ENCODE results near the gene LDB1. TPM values are rescaled to one million over a fixed set of nuclear protein-coding genes. Genes with fewer than 3 reads are reported as not detected.

LDB1 gene
- total RNA-seq, 1 experiment from 2014 or later, result 63.9 TPM

- BruUV-seq (replicated peaks), result no TSS peak
- H3K4me3 ChIP-seq (replicated peaks in 1 of 2; ENCODE audit: low read depth in 1 of 2, low read length in 2 of 2), result no peak overlapping the region
- no peak overlapping the region for H3K9ac ChIP-seq (ENCODE audit: low read length)
- H4K20me1 ChIP-seq (ENCODE audit: insufficient read depth), result no peaks in the 10 kb centered on the region; the same call in 1 of the 2 replicates
- no peaks in the 10 kb centered on the region for H3K9me3 ChIP-seq (ENCODE audit: control insufficient read depth in 1 of 2, insufficient read depth in 1 of 2, low read depth in 1 of 2, low read length in 2 of 2)
- no peak for TF ChIP-seq POLR2AphosphoS5 (IDR thresholded peaks at IDR 0.05; ENCODE audit: low read depth, low read length)
- TF ChIP-seq, protein P1, sequence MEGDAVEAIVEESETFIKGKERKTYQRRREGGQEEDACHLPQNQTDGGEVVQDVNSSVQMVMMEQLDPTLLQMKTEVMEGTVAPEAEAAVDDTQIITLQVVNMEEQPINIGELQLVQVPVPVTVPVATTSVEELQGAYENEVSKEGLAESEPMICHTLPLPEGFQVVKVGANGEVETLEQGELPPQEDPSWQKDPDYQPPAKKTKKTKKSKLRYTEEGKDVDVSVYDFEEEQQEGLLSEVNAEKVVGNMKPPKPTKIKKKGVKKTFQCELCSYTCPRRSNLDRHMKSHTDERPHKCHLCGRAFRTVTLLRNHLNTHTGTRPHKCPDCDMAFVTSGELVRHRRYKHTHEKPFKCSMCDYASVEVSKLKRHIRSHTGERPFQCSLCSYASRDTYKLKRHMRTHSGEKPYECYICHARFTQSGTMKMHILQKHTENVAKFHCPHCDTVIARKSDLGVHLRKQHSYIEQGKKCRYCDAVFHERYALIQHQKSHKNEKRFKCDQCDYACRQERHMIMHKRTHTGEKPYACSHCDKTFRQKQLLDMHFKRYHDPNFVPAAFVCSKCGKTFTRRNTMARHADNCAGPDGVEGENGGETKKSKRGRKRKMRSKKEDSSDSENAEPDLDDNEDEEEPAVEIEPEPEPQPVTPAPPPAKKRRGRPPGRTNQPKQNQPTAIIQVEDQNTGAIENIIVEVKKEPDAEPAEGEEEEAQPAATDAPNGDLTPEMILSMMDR (IDR thresholded peaks at IDR 0.05 in 2 of 3, conservative IDR thresholded peaks at IDR 0.05 in 1 of 3; ENCODE audit: borderline replicate concordance in 1 of 3, insufficient read depth in 1 of 3, low read depth in 2 of 3, low read length in 2 of 3), result peak in 2 of 3 experiments; percentile 46 to 63; a peak in 4 of 6 replicates
- peaks cover 32 to 40% of the 10 kb centered on the region in 2 experiments for H3K36me3 ChIP-seq (ENCODE audit: control insufficient read depth in 1 of 2, insufficient read depth in 2 of 2, low read length in 2 of 2)
- no peaks in the 10 kb centered on the region for H3K27me3 ChIP-seq (ENCODE audit: insufficient read depth, low read length)
- no peak overlapping the region for H2AFZ ChIP-seq (ENCODE audit: low read depth, low read length, poor library complexity, severe bottlenecking)
- H3K4me1 ChIP-seq (ENCODE audit: control insufficient read depth in 1 of 2, insufficient read depth in 2 of 2, low read length in 2 of 2), result peaks cover 39 to 43% of the 10 kb centered on the region in 2 experiments
- peaks cover 57% of the 10 kb centered on the region for H3K79me2 ChIP-seq (ENCODE audit: insufficient read depth, low read length)
- H3K4me2 ChIP-seq (ENCODE audit: low read length), result peak overlapping the region; percentile 94
- intact Hi-C loops (cut with micrococcal nuclease), result no loop called here
- H3K27ac ChIP-seq (ENCODE audit: low read depth, low read length), result no peak overlapping the region
- H3K9me2 ChIP-seq (ENCODE audit: insufficient read depth), result no peaks in the 10 kb centered on the region
- ATAC-seq, result no peak
- POLR2A ChIA-PET, result interaction anchor here (0.9 to 1.4 kb wide), 2 partner anchors 10 to 41 kb away, joined by 3 to 5 read pairs; no protein-coding TSS in a partner anchor
- RAD21 ChIA-PET (ENCODE audit: low non-redundant PET in 1 of 2, low total read pairs in 2 of 2, uncharacterized antibody in 2 of 2, unreplicated experiment in 2 of 2), result no interaction called here
- CTCF ChIA-PET, result interaction anchor here (0.8 to 4.1 kb wide), 3 partner anchors 12 to 31 kb away, joined by 3 to 48 read pairs (median 3); partner anchors contain the start of gene PPRC1
- no peak for DNase-seq (ENCODE audit: low read depth, low spot score)
These were observed 7.9 kb downstream of the LDB1 start for GRCh38 chr10:102112210-102112817.

DNA sequence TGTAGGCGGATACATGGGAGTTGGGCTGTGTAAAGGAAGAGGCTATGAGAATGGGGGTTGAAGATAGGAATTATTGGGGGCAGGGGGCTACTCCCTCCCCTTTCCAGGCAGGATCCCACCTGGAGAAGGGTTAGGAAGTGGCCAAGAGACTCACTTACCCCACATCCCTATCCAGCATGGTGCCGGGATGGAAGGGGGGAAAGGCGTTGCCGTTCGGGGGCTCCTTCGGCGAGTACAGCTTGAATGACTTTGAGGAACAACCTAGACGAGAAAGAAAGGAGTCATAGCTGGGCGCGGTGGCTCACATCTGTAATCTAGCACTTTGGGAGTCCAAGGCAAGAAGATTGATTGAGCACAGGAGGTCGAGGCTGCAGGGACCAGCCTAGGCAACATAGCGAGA, 8.9 kb downstream of the LDB1 start:
- peaks cover 32 to 41% of the 10 kb centered on the region in 2 experiments for H3K36me3 ChIP-seq (ENCODE audit: control insufficient read depth in 1 of 2, insufficient read depth in 2 of 2, low read length in 2 of 2)
- TF ChIP-seq SIN3A (IDR thresholded peaks at IDR 0.05; ENCODE audit: low read depth) (no peak), MAX (IDR thresholded peaks at IDR 0.05) (no peak), ZNF274 (IDR thresholded peaks at IDR 0.05; ENCODE audit: low read depth, low read length) (no peak)
- no peak overlapping the region; the same call in 1 of the 2 replicates for H3K27ac ChIP-seq (ENCODE audit: low read depth, low read length)
- ChIA-PET POLR2A (no interaction called here), RAD21 (ENCODE audit: low non-redundant PET in 1 of 2, low total read pairs in 2 of 2, uncharacterized antibody in 2 of 2, unreplicated experiment in 2 of 2) (no interaction called here), CTCF (interaction anchor here (4.1 kb wide), 1 partner anchor 11 kb away, joined by 48 read pairs; no protein-coding TSS in a partner anchor)
- H3K4me3 ChIP-seq (replicated peaks in 1 of 2; ENCODE audit: low read depth in 1 of 2, low read length in 2 of 2), result no peak overlapping the region
- H3K79me2 ChIP-seq (ENCODE audit: insufficient read depth, low read length), result peaks cover 46% of the 10 kb centered on the region
- no peak overlapping the region for H2AFZ ChIP-seq (ENCODE audit: low read depth, low read length, poor library complexity, severe bottlenecking)
- ATAC-seq (no peak), DNase-seq (ENCODE audit: low read depth, low spot score) (no peak)
- no peaks in the 10 kb centered on the region; the same call in 1 of the 2 replicates for H4K20me1 ChIP-seq (ENCODE audit: insufficient read depth)
- intact Hi-C loops (cut with micrococcal nuclease), result no loop called here
- H3K9ac ChIP-seq (ENCODE audit: low read length), result no peak overlapping the region
- no peaks in the 10 kb centered on the region for H3K27me3 ChIP-seq (ENCODE audit: insufficient read depth, low read length)
- no peaks in the 10 kb centered on the region for H3K9me3 ChIP-seq (ENCODE audit: control insufficient read depth in 1 of 2, insufficient read depth in 1 of 2, low read depth in 1 of 2, low read length in 2 of 2)
- peaks cover 28 to 33% of the 10 kb centered on the region in 2 experiments for H3K4me1 ChIP-seq (ENCODE audit: control insufficient read depth in 1 of 2, insufficient read depth in 2 of 2, low read length in 2 of 2)
- no peaks in the 10 kb centered on the region for H3K9me2 ChIP-seq (ENCODE audit: insufficient read depth)
- BruUV-seq (replicated peaks), result no TSS peak
- no peak overlapping the region for H3K4me2 ChIP-seq (ENCODE audit: low read length)

All from HCT116 (cell line).